ENCODE measurements around the gene GNPAT. TPM values are rescaled to one million over a fixed set of nuclear protein-coding genes. Genes with fewer than 3 reads are reported as not detected.

GNPAT gene
- total and polyA plus RNA-seq, 2 of the 4 experiments (the other 2 are of a cell fraction): 17.2 to 36.0 TPM

DNA sequence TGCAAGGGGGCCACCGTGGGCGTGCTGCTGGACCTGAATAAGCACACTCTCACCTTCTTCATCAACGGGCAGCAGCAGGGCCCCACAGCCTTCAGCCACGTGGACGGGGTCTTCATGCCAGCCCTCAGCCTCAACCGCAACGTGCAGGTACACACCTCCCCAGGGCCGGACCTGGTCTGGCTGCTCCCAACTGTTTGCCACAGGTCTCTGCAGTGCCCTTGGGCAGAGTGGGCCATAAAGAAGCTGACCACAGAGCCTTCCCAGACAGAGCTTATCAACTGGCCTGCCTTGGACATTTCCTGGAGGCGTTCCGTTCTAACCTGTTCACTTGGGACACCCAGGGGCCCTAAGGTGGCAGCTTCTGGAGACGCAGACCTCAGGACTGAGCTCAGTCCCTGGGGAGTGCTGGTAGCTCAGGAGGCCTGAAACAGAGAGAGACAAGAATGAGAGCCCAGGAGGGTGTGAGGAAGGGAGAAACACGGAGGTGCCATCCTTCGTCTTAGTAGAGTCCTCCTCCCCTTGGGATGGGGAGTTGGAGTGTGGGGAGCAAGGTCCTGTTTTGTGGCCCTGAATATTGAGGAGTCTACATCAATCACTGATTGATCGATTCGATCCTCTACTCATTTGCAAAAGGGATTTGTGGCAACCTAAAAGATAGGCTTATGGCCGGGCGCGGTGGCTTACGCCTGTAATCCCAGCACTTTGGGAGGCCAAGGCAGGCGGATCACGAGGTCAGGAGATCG lies 27.0 kb upstream of the GNPAT start:
- Histone ChIP-seq H3K4me2 (ENCODE audit: low read depth, low read length) (no peak overlapping the region), H3K14ac (replicated peaks; ENCODE audit: low read depth, low read length) (no peak overlapping the region), H3K27ac (ENCODE audit: insufficient read depth, low read length) (no peak overlapping the region), H3K79me1 (ENCODE audit: low read depth in 1 of 2, low read length in 2 of 2) (no peaks in the 10 kb centered on the region), H3K4ac (ENCODE audit: low read depth, low read length) (no peak overlapping the region), H2BK120ac (ENCODE audit: low read depth, low read length) (no peak overlapping the region), H2AK5ac (ENCODE audit: low read depth, low read length) (no peak overlapping the region), H3K36me3 (ENCODE audit: control insufficient read depth, insufficient read depth, low read length) (no peaks in the 10 kb centered on the region), H2AK9ac (replicated peaks; ENCODE audit: low read depth, low read length, poor library complexity) (no peak overlapping the region), H3K4me1 (ENCODE audit: control insufficient read depth, insufficient read depth, low read length) (no peaks in the 10 kb centered on the region), H2AFZ (replicated peaks; ENCODE audit: low read length, poor library complexity) (no peak overlapping the region), H3K9me1 (ENCODE audit: insufficient read depth, low read length) (no peaks in the 10 kb centered on the region), H2BK20ac (ENCODE audit: low read depth, low read length) (no peak overlapping the region), H3K18ac (ENCODE audit: low read depth, low read length) (no peak overlapping the region), H3K23ac (ENCODE audit: low read depth, low read length) (no peak overlapping the region), H3K9me3 (ENCODE audit: control insufficient read depth, insufficient read depth, low read length) (no peaks in the 10 kb centered on the region), H2BK15ac (ENCODE audit: low read depth, low read length) (no peak overlapping the region), H3K56ac (ENCODE audit: extremely low read depth, insufficient read depth, low read length) (no peak overlapping the region), H2BK5ac (ENCODE audit: low read depth, low read length, poor library complexity, severe bottlenecking) (no peak overlapping the region), H4K5ac (ENCODE audit: low read depth, low read length) (no peak overlapping the region), H3K4me3 (ENCODE audit: insufficient read depth, low read depth, low read length) (no peak overlapping the region), H4K20me1 (ENCODE audit: insufficient read depth, low read length) (no peaks in the 10 kb centered on the region), H4K91ac (ENCODE audit: insufficient read depth, low read depth, low read length) (no peak overlapping the region), H3K27me3 (ENCODE audit: control insufficient read depth, insufficient read depth, low read length) (peaks cover 37% of the 10 kb centered on the region), H4K8ac (ENCODE audit: low read depth in 2 of 2, low read length in 2 of 2) (no peak overlapping the region), H3K9ac (ENCODE audit: low read depth, low read length) (no peak overlapping the region)
- no TSS peak for BruUV-seq (replicated peaks)
- in situ Hi-C loops (cut with MboI; ENCODE audit: low sequenced_read_pairs): loop anchor here (5.0 kb wide), 2 partner anchors 297 to 417 kb away; no protein-coding TSS in a partner anchor
- ATAC-seq (ENCODE audit: low read depth) (no peak), DNase-seq (no peak)
- TF ChIP-seq MAFK (IDR thresholded peaks at IDR 0.05; ENCODE audit: low read depth, low read length) (no peak), CHD1 (IDR thresholded peaks at IDR 0.05; ENCODE audit: low read depth, low read length) (no peak), SMC3 (IDR thresholded peaks at IDR 0.05; ENCODE audit: low read depth, low read length) (no peak), FOS (IDR thresholded peaks at IDR 0.05; ENCODE audit: low read depth, low read length) (no peak), NFE2L2 (IDR thresholded peaks at IDR 0.05; ENCODE audit: low read depth, low read length) (no peak), POLR2A (IDR thresholded peaks at IDR 0.05; ENCODE audit: low read depth, low read length) (no peak), RCOR1 (IDR thresholded peaks at IDR 0.05; ENCODE audit: insufficient replicate concordance, low read length) (no peak), CEBPB (IDR thresholded peaks at IDR 0.05; ENCODE audit: low read depth, low read length) (no peak), RFX5 (IDR thresholded peaks at IDR 0.05; ENCODE audit: low read depth, low read length) (no peak)
- TF ChIP-seq, protein P1, sequence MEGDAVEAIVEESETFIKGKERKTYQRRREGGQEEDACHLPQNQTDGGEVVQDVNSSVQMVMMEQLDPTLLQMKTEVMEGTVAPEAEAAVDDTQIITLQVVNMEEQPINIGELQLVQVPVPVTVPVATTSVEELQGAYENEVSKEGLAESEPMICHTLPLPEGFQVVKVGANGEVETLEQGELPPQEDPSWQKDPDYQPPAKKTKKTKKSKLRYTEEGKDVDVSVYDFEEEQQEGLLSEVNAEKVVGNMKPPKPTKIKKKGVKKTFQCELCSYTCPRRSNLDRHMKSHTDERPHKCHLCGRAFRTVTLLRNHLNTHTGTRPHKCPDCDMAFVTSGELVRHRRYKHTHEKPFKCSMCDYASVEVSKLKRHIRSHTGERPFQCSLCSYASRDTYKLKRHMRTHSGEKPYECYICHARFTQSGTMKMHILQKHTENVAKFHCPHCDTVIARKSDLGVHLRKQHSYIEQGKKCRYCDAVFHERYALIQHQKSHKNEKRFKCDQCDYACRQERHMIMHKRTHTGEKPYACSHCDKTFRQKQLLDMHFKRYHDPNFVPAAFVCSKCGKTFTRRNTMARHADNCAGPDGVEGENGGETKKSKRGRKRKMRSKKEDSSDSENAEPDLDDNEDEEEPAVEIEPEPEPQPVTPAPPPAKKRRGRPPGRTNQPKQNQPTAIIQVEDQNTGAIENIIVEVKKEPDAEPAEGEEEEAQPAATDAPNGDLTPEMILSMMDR (conservative IDR thresholded peaks at IDR 0.05; ENCODE audit: low read depth, low read length): no peak
- TF ChIP-seq, protein P2, sequence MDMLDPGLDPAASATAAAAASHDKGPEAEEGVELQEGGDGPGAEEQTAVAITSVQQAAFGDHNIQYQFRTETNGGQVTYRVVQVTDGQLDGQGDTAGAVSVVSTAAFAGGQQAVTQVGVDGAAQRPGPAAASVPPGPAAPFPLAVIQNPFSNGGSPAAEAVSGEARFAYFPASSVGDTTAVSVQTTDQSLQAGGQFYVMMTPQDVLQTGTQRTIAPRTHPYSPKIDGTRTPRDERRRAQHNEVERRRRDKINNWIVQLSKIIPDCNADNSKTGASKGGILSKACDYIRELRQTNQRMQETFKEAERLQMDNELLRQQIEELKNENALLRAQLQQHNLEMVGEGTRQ (IDR thresholded peaks at IDR 0.05; ENCODE audit: low read depth, low read length): no peak
- TF ChIP-seq, protein P3, sequence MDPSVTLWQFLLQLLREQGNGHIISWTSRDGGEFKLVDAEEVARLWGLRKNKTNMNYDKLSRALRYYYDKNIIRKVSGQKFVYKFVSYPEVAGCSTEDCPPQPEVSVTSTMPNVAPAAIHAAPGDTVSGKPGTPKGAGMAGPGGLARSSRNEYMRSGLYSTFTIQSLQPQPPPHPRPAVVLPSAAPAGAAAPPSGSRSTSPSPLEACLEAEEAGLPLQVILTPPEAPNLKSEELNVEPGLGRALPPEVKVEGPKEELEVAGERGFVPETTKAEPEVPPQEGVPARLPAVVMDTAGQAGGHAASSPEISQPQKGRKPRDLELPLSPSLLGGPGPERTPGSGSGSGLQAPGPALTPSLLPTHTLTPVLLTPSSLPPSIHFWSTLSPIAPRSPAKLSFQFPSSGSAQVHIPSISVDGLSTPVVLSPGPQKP (IDR thresholded peaks at IDR 0.05; ENCODE audit: borderline replicate concordance, low read depth, low read length): no peak
- dilution Hi-C loops (cut with HindIII; ENCODE audit: low sequenced_read_pairs, unreplicated experiment): no loop called here
- ChIA-PET POLR2A (ENCODE audit: unreplicated experiment) (interaction anchor here (0.7 kb wide), 1 partner anchor 547 kb away, joined by 26 read pairs; no protein-coding TSS in a partner anchor), CTCF (no interaction called here)
- WGBS, 2 experiments (ENCODE audit: extremely low coverage in 2 of 2, insufficient read length in 1 of 2): 76% methylated on average over 3 of the region's 22 CpGs; no CpG with 5 or more reads in 1 of the 2 experiments
- intact Hi-C loops (cut with micrococcal nuclease): loop anchor here (5.0 kb wide), 2 partner anchors 222 to 572 kb away; partner anchors contain the start of gene COG2
